HG03432 (cell line): ENCODE measurements around the gene NCEH1.
"Not testable (repeated sequence)": the region's sequence is repeated elsewhere in the genome, so short reads cannot be mapped to it uniquely, and the experiment has no call there.

Source experiments
- ATAC-seq: cut with Tn5 transposase; IDR thresholded peaks from one replicate; pipeline ENCODE4 v1.9.1; 2021; ENCODE audit warnings: mild to moderate bottlenecking, moderate library complexity; ENCODE audit not compliant: unreplicated experiment

The NCEH1 gene

GRCh38 chr3:172710664-172711453, at the start of gene NCEH1:
TSS of gene NCEH1 (minus strand) at chr3:172711067. CDS start at chr3:172710984, 83 bp downstream.
- ATAC-seq = peak; percentile 100

DNA sequence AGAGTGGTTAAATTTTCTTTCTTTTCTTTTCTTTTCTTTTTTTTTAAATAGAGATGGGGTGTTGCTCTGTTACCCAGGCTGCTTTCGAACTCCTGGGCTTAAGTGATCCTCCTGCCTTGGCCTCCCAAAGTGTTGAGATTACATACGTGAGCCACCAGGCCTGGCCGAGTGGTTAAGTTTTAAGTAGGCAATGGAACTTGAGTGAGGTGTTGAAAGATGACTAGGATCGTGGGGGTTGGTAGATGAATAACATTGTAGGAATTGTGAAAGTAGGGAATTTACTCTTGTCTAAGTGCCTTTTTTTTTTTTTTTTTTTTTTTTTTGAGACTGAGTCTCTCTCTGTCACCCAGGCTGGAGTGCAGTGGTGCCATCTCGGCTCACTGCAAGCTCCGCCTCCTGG, 49.5 kb upstream of the NCEH1 start:
- not testable (repeated sequence) for ATAC-seq

DNA sequence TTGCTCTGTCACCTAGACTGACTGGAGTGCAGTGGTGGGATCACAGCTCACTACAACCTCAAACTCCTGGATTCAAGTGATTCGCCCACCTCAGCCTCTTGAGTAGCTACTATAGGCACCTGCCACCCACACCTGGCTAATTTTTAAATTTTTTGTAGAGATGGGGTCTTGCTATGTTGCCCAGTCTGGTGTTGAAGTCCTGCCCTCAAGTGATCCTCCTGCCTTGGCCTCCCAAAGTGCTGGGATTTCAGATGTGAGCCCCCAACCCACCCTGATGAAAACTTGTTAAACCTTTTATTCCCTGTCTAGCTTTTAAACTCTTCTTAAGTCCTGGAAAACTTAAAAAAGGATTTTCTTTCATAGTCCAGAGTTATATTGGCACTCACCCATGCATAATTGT, 42.3 kb upstream of the NCEH1 start:
- no peak for ATAC-seq

DNA sequence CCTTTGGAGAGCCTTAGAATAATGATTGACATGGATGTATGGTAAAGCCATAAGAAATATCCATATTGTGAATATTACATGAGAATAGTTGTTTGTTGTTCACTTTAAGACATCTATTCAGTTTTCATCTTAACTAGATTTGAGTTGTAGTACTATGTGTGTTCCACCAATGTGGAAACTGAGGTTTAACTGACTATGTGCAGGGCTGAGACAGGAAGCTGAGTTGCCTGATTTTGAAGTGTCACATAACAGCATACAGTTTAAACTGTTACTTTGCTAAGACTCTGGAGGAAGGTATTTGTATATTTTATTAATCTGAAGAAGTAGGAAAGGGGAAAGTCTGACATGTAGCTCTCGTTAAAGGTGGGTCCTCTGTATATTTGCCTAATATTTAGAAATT, 41.8 kb upstream of the NCEH1 start:
- ATAC-seq = no peak

DNA sequence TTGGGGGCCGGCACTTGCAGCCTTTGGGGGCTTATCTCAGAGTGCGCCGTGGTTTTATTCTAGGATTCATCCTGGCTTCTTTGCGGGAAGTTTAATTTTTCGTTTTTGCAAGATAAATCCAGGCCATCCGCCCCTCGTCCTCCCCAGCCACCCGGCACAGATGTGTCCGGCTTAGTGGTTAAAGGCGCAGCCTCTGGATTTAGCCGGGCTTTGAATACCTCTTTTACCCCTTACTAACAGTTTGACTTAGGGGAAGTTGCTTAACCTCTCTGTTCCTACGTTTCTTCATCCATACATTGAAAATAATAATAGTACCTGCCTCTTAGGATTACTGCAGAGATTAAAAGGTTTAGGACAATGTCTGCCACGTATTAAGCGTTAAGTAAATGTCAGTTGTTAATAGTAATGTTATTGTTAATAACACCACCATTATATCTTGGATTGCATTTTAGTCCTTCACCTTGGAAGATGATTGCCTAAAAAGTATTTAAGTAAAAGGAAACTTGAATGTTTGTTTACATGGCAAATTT, 40.4 kb upstream of the NCEH1 start:
- ATAC-seq = peak; percentile 20

DNA sequence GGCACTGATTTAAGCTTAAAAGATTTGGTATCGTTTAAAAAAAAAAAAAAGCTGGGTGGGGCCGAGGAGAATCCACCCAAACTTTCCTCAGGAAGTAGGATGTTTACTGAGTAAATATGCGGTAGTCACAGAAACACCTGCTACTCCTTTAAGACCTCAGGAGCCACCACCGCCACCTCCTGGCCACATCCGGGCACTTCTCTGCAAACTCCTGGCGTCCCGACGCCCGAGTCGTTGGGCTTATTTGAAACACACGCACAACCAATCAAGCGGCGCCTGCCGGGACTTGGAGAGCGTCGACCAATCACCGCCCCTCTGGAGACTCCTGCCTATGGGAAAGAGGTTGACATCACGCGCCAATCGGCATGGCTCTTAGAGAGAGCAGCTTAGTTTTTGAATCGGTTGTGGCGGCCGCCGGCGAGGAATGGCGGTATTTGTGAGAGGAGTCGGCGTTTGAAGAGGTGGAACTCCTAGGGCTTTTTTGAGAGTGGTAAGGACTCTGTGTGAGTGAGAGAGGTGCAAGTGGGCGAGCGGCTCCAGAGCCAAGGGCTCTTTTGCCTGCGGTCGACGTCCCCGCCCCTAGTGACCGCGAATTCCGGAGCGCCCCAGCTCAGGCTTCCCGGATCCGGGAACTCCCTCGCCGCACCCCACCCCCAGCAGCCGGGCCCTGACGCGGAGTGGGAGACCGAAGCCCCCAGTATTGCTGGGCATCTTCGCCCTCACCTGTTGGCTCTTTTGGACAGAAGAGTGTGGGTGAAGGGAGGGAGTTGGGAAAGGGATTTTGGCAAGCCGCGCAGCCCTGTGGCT, 39.7 kb upstream of the NCEH1 start, which contains the start of gene ECT2:
ECT2 (plus strand) TSS at position 359 of the 807 bp plus-strand sequence. CDS start 3,805 bp downstream, outside the sequence.
- peak; percentile 99 for ATAC-seq

DNA sequence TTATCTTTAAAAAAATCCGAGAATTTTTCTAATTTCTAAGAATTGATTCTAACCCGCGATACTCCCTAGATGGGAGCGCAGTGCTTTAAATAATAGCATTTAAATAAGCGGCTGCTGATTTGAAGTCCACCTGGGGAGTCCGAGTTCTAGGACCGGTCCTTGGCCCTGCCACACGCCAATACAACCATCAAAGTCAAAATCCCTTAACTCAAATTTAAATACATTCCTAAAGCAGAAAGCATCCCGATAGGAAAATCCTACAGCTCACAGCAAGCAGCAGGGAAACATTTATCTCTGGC, 39.2 kb upstream of the NCEH1 start:
- no peak for ATAC-seq

- ATAC-seq = no peak
Observed at GRCh38 chr3:172749230-172749965, 38.5 kb upstream of the NCEH1 start.

- ATAC-seq = no peak
Observed at GRCh38 chr3:172746475-172746874, 35.6 kb upstream of the NCEH1 start.

DNA sequence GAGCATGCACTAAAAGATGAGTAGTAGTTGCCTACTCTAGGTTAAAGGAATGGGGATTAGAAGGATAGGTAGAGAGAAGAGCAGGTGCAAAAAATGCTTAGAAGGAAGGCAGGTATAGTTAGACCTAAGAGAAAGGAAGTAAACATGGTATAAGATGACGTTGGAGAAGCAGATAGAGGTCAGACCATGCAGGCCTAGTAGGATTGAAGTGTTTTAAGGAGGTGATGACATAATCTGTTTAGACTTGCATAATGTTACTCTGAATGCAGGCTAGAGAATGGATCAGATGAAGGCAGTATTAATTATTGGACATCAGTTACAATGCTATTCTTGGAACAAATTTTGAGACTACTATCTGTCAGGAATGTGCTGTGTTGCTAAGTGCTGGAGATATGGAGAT, 28.6 kb upstream of the NCEH1 start:
- ATAC-seq = no peak

- no peak for ATAC-seq
Observed at GRCh38 chr3:172735014-172735413, 24.1 kb upstream of the NCEH1 start.

- no peak for ATAC-seq
Observed at GRCh38 chr3:172726380-172726779, 15.5 kb upstream of the NCEH1 start.

DNA sequence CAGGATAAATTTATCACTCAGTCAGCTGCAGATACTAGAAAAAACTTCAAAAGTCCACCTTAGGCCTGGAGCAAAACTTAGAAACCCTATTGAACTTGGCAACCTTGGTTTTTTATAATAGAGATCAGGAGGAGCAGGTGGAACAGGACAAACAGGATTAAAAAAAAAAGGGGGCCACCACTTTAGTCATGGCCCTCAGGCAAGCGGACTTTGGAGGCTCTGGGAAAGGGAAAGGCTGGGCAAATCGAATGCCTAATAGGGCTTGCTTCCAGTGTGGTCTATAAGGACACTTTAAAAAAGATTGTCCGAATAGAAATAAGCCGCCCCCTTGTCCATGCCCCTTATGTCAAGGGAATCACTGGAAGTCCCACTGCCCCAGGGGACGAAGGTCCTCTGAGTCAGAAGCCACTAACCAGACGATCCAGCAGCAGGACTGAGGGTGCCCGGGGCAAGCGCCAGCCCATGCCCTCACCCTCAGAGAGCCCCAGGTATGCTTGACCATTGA, 11.7 kb upstream of the NCEH1 start:
- not testable (repeated sequence) for ATAC-seq

- no peak for ATAC-seq
Observed at GRCh38 chr3:172717493-172718088, 6.7 kb upstream of the NCEH1 start.

GRCh38 chr3:172716476-172716875, 5.6 kb upstream of the NCEH1 start:
- ATAC-seq = no peak

- ATAC-seq = no peak
Observed at GRCh38 chr3:172713316-172713715, 2.4 kb upstream of the NCEH1 start.

- ATAC-seq = no peak
Observed at GRCh38 chr3:172711454-172711795, 558 bp upstream of the NCEH1 start.

GRCh38 chr3:172709774-172710663, 848 bp downstream of the NCEH1 start:
- ATAC-seq = peak; percentile 3

GRCh38 chr3:172708921-172709773, 1.7 kb downstream of the NCEH1 start:
- no peak for ATAC-seq
